VCaP (cell line): Measurements from ENCODE around the gene POU3F2.

ENCODE experiments used
- H3K27ac ChIP-seq: fragments of 450-650 bp; 2 replicates; pipeline ENCODE4 v1.5.1; 2017
- TF ChIP-seq, protein P1 (sequence below): fragments of 450-650 bp; conservative IDR thresholded peaks from 2 replicates; pipeline ENCODE4 v1.5.1; 2017; ENCODE audit warnings: mild to moderate bottlenecking, moderate library complexity

POU3F2 gene

DNA sequence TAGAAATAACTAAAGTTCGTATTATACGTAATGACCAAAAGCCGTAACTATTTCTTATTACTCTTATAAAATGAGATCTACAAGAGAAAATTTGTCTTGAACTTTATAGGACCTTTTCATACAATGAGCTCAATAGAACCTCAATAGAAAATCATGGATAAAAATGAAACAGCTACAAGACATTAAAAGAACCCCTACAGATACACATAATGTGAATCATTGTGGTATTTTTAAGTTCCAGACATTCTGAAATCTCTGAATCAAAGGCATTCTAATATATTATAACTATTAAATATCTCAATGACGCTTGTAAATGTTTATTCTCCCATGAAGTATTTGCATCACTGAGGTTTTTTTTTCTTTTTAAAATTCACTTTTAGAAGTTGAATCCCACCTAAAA is 22.2 kb upstream of the POU3F2 start:
- TF ChIP-seq, protein P1, sequence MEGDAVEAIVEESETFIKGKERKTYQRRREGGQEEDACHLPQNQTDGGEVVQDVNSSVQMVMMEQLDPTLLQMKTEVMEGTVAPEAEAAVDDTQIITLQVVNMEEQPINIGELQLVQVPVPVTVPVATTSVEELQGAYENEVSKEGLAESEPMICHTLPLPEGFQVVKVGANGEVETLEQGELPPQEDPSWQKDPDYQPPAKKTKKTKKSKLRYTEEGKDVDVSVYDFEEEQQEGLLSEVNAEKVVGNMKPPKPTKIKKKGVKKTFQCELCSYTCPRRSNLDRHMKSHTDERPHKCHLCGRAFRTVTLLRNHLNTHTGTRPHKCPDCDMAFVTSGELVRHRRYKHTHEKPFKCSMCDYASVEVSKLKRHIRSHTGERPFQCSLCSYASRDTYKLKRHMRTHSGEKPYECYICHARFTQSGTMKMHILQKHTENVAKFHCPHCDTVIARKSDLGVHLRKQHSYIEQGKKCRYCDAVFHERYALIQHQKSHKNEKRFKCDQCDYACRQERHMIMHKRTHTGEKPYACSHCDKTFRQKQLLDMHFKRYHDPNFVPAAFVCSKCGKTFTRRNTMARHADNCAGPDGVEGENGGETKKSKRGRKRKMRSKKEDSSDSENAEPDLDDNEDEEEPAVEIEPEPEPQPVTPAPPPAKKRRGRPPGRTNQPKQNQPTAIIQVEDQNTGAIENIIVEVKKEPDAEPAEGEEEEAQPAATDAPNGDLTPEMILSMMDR, result no peak
- H3K27ac ChIP-seq, result no peak overlapping the region

DNA sequence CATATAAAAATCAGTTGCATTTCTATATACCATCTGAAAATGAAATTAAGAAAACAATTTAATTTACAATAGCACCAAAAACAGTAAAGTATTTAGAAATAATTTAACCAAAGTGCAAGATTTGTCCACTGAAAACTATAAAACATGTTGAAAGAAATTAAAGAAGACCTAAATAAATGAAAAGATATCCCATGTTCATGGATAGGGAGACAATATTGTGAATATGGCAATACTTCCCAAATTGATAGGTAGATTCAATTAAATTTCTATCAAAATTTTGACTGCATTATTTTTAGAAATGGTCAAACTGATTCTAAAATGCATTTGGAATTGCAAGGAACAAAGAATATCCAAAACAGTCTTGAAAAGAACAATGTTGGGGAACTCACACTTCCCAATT is 17.6 kb upstream of the POU3F2 start:
- no peak overlapping the region for H3K27ac ChIP-seq
- TF ChIP-seq, protein P1, result no peak

DNA sequence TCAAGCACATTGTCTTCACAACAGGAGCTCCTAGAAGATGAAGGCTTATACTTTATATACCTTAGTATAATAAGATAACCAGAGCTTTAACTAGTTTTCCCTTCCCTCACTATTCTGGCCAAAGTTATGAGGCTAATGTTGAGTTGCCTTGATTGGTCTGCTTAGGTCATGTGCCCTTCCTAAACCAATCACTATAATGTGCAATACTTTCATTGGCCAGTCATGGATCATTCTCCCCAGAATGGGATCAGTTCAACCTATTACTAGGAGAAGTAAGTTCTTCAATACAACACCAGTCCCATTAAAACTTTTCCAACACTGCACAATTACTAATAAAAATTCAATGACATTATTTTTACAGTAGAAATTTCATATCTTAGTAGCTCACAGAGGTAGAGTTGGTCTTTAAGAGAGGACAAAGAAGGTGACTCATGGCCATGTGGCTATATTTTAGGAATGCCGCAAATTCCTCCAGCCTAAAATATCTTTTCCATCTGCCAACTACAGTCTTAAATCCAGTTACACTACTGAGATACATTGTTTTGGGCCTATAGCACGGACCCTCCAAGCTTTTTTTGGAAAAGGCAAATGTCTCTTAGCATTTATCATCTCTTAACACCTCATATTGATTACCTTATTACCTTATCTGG is 12.5 kb upstream of the POU3F2 start:
- TF ChIP-seq, protein P1, result no peak
- no peak overlapping the region for H3K27ac ChIP-seq

DNA sequence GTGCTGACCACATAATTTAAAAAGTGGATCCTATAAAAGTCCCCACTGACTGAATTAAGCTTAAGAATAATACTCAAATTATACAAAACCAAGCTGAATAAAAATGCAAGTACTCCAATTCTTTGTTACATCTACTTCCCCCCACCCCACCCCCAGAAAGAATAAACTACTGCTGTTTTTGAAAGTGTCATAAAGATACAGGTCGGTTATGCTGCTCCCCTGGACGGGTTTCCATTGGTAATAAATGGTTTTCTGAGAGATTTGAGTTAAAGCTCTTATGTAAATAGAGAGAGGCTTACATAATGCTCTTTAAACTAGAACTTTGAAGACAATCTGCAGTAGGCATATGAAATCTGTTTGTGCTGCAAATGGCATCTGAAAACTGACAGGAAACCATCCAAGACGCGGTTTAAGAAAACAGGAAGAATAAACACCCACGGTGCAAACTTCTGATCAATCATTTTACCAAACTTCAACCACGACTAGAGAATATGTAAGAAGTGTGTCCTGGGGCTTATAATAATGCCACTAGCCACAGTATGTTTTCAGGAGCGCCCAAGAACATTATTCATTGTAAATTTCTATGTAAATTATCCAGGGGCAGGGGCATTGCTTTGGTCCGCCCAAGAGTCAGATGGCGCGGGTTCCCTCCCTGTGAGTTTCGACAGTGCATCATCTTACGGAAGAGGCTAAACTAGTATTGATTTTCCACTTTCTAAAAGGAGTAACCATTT is 10.8 kb upstream of the POU3F2 start:
- TF ChIP-seq, protein P1, result no peak
- H3K27ac ChIP-seq, result no peak overlapping the region

DNA sequence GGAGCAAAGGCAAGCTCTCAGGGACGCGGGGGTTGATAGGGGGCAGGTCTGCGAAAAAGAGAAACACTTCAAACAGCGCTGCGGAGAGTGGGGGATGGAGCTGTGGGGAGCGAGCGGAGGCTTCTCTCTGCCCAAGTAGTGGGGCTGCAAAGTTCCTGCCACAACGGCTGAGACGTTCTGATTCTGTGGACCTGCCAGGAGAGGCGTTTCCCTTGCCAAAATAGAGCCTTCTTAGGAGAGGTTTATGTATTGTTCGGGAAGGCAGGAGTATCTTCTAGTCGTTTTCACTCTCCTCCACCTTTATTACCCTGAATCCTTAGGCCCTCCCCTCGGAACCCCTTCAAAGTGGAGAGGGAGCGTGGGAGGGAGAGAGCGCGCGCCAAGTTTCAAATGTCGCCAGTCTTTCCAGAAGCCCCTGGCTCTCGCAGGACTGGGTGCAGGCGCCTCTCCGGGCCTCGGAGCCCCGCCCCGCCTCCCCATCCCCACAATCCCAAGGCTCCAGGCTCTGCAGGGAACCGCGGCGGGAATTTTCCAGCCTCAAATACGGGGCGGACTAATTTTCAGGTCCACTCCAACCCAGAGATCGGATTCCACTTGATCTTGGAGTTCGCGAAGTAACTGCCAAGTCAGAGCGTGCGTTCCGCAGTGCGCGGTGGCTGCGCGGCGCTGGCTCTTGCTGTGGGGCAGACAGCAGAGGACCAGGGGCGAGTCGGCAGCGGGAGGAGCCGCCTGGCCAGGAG is 10.0 kb upstream of the POU3F2 start:
- TF ChIP-seq, protein P1, result no peak
- H3K27ac ChIP-seq, result no peak overlapping the region

DNA sequence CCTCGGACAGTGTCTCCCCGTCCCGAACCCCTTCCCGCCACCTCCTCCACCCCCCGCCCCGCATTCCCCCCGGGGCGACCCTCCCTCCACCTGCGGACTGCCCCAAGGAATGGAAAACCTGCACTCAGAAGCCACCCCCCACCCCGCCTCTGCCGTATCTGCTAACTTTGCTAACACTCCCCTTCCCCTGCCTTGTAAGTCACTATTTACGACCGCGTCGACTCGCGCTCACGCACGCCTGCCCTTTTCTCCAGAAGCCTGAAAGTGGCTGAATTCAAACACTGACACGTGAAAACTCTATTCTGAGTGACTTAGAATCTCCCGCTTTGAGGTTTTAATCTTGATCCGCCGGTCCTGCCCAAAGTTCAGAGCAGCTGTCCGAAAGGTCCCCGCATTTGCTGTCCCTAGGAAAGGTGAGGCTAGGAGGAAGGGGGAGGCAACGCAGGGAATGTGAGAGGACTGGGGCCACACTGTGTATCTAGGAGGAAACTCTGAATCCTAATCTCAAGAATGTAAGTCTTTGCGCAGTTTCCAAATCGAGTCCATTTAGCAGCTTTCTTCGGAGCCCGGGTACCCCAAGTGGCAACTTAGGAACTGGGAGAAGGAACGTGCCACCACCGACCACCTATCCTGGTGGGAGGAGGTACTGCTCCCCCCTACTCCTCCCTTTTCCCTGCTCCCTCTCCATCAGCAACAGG is 9.3 kb upstream of the POU3F2 start:
- H3K27ac ChIP-seq, result no peak overlapping the region
- TF ChIP-seq, protein P1, result no peak
